Amniotic stem cell (primary cell): Measurements from ENCODE around the gene SNCAIP.
"Not testable (repeated sequence)": the region's sequence is repeated elsewhere in the genome, so short reads cannot be mapped to it uniquely, and the experiment has no call there.

Source experiments
- DNase-seq: peaks from one replicate; lab custom pipeline; 2025; lab: John Stamatoyannopoulos, UW

Gene SNCAIP

DNA sequence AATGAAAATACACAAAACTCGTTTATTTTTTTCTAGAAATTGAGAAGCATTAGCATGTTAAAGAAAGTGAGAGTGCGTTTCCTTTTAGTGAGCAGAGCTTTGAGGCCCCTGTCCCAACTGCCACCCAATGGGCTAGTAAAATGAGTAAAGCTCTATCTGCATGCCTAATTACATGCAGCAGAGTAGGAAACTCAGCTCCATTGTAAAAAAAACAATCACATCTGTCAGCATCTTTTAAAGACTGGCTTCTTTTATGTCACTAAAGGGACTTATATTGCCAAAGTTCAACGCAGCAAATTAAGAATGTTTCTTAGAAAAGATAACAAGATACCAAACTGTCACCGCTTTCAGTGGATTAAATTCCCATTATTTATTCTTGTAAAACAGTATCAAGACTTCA is 154.0 kb downstream of the SNCAIP start:
- no peak for DNase-seq

- DNase-seq: no peak
Measured at GRCh38 chr5:122468351-122469116, 156.5 kb downstream of the SNCAIP start.

DNA sequence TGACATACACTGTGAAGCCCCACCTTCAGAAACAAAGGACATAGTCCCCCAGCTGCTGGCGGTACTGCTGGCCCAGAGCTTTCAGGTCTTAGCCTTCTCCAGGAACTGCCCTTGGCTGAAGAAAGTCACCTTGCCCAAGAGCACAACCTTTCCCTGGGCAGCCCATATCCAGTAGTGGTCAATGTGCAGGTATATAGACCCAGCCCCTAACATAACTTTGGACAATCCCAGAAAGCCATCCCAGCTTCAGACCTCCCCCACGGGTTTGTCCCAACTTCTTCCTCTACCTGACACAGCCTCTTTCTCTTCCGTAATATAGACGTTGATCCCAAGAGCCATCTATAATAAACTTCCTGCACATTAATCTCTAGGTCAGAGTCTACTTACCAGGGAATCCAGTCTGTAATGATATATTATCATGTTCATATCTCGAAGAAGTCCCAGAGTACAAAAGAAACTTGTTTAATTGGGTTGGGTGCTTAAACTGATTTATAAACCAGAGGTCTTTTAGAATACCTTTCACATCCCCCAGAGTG is 157.4 kb downstream of the SNCAIP start:
- DNase-seq: no peak

GRCh38 chr5:122470365-122470764 is 158.3 kb downstream of the SNCAIP start:
- no peak for DNase-seq

GRCh38 chr5:122471031-122471751 is 159.2 kb downstream of the SNCAIP start:
- no peak for DNase-seq

- DNase-seq: no peak
Measured at GRCh38 chr5:122471752-122472061, 159.7 kb downstream of the SNCAIP start.

DNA sequence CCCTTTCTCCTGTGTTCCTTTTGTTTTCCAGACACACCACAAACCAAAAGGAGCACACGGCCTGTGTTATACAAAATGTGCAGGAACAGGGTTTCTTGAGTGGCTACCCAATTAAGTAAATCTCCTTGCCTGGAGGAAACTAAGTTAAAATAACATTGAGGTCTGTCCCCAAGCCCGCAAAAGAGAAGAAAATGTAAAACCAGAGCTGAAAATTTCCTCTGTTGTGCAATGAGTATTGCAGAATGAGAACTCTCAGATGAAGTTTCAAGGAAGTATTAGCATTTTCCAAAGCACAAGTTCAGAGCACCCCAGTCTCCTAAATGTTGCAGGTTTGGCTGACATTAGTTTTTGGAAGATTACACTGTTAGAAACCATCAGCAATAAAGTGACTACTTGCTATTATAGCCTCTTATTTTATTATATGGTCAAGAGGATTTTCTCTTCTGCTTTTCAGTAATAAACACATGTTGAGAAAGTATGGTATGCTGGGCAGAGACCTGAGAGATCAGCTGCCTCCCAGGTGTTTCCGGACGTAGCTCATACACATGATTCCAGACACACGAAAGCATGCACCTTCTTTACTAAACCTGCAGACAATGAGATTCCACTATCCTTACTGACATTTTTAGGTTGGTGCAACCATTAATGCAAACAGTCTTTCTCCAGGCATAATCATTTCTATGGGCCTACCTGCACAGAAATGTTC is 161.3 kb downstream of the SNCAIP start:
- no peak for DNase-seq

- no peak for DNase-seq
Measured at GRCh38 chr5:122473941-122474340, 161.9 kb downstream of the SNCAIP start.

DNA sequence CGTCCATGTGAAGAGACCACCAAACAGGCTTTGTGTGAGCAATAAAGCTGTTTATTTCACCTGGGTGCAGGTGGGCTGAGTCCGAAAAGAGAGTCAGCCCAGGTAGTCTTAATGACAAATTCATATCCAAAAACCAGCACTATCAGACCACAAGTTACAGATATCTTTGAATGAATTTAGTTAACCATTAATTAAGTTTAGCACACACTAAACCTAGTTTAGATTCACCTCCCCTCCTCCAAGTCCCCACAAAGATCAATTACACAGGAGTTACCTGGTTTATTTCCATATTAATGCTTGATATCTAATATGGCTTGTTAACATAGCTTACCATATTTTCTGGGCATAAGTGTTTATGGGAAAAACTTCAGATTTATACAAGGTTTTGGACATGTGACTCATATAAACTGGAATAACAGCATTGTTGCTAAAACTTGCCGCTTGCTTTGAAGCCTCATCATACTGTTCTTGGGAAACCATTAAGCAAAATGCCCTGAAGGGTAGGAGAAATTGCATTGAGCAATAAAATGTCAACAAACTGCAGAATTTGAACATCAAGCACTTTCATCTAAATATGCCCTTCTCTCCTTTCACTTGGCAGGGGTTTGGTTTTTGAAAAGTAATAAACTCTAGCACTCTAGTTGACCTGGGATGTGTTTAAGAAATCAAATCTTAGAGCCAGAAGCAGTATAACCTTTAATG is 166.9 kb downstream of the SNCAIP start:
- DNase-seq: no peak

- DNase-seq: no peak
Measured at GRCh38 chr5:122480146-122480545, 168.1 kb downstream of the SNCAIP start.

DNA sequence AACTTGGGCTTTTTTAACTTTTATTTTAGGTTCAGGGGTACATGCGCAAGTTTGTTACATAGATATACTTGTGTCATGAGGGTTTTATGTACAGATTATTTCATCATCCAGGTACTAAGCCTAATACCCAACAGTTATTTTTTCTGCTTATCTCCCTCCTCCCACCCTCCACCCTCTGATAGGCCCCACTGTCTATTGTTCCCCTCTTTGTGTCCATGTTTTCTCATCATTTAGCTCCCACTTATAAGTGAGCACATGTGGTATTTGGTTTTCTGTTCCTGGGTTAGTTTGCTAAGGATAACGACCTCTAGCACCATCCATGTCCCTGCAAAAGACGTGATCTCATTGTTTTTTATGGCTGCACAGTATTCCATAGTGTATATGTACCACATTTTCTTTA is 172.1 kb downstream of the SNCAIP start:
- DNase-seq: no peak

GRCh38 chr5:122485226-122485625 is 173.2 kb downstream of the SNCAIP start:
- DNase-seq: no peak

DNA sequence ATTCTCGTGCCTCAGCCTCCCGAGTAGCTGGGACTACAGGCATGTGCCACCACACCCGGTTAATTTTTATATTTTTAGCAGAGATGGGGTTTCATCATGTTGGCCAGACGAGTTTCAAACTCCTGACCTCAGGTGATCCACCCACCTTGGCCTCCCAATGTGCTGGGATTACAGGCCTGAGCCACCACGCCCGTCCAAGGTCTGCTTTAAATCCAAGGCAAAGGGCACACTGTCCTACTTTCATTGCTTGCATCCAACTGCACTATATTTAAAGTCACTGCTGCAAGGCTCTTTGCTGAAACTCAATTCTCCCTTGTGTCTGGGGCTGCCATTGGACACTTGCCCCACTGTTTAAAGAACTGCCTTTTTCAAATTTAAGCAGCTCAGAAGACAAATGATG is 174.6 kb downstream of the SNCAIP start:
- not testable (repeated sequence) for DNase-seq

- DNase-seq: no peak
Measured at GRCh38 chr5:122490718-122491117, 178.7 kb downstream of the SNCAIP start.

DNA sequence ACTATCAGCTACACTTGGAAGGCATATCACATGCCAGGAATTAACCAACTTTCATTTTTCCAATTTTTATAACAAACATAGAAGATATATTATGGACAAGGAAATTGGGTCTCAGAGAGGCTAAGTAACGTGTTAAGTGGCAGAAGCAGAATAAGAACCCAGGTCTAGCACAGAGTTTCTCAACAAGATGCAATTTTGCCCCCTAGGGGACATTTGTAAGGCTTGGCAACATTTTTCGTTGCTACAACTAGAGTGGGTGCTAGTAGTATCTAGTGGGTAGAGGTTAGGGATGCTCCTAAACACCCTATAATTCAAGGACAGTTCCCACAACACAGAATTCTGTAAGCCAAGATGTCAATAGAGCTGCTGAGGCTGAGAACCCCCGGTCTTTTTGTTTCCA is 180.6 kb downstream of the SNCAIP start:
- DNase-seq: no peak

- DNase-seq: no peak
Measured at GRCh38 chr5:122493091-122494021, 181.3 kb downstream of the SNCAIP start.

DNA sequence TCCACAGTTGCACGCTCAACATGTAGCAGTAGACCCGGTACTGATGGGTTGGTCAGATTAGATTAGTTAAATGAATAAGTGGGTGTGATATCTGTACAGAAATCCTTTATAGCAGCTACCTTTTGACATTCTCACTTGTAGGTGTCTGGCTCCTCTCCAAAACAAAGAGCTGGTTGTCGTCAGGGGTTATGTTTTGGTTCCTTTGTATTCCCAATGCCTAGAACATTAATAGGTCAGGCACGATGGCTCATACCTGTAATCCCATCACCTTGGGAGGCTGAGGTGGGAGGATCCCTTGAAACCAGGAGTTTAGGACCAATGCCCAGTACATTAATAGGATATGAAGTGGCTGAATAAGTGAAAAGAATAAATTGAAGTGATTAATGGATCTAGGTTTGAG is 182.1 kb downstream of the SNCAIP start:
- DNase-seq: no peak

DNA sequence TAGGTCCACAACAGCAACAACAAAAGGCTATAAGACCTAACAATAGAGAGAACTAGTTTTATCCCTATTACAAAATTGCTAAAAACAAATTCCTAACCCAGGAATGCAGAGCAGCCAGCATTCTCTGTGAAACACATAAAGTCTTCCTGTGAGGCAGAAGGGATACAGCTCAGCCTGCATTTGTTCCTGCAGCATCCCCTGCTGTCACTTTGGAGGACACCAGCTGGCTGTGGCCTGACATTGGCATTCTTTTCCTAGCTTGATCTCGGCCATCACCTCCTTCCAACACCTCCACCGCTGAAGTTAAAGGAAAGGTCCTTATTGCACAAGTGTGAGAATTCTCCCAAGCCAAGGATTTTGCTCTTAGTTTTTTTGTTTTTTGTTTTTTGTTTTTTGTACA is 186.1 kb downstream of the SNCAIP start:
- no peak for DNase-seq

DNA sequence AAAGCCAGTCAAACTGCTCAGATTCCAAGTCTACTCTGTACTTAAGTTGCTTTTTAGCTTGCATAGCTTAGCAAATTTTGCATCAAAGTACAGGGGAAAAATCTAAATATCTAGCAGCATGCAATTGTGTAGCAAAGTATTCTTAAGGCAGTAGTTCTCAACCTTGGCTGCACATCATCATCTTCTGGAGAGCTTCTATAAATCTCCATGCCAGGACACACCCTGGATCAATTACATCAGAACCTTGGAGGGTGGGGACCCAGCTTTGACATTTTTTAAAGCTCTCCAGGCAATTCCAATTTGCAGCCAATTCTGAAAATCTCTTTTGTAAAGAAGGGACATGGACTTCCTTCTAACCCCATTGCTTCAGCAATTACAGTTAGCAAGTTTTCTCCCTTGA is 187.5 kb downstream of the SNCAIP start:
- no peak for DNase-seq

DNA sequence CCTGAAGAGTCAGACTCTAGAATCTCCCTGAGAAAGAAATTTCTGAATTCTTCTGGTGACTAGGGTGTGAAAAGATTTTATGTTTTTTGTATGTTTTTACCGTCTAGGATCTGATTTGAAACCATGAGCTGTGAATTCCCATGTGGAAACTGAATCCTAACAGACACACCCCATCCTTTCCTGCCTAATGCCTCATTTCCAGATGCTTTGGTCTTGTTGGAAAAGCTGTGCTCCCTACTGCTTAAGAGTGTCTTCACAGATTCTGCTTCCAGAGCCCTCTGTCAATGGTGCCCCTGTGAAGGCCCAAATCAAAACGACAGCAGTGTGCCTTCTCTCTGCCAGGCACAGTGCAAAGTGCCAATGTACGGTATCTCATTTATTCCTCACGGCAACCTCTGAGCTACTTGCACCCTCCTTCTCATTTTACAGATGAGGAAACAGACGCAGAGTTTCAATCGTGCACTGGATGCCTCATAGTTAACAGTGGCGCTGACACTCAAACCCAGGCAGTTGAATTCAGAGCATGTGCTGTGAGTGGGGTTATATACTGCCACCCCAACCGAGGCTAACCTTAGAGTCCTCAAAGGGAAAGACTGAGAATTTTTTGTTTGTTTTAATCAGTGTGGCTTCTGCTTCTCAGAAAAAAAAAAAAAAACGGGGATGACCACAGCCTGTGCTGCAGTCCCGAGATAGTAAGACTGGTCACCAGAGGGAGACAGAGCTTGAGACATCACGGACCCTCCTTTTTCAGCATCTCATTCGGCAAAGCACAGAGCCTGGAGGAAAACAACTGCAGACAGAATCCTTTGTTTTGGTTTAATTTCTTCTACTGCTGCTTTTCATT is 188.4 kb downstream of the SNCAIP start:
- peak; percentile 66 for DNase-seq
